ENCODE results near the gene ZBTB45. TPM values are rescaled to one million over a fixed set of nuclear protein-coding genes. Genes with fewer than 3 reads are reported as not detected.
A peak's percentile ranks its signal among the peaks of the same experiment; 100 is the strongest.

Gene ZBTB45
- total and polyA plus RNA-seq, 9 of the 15 experiments (the other 6 are each of a cell fraction or from before 2014, with no cell fraction given), result 0.08 to 16.1 (median 1.8) TPM

DNA sequence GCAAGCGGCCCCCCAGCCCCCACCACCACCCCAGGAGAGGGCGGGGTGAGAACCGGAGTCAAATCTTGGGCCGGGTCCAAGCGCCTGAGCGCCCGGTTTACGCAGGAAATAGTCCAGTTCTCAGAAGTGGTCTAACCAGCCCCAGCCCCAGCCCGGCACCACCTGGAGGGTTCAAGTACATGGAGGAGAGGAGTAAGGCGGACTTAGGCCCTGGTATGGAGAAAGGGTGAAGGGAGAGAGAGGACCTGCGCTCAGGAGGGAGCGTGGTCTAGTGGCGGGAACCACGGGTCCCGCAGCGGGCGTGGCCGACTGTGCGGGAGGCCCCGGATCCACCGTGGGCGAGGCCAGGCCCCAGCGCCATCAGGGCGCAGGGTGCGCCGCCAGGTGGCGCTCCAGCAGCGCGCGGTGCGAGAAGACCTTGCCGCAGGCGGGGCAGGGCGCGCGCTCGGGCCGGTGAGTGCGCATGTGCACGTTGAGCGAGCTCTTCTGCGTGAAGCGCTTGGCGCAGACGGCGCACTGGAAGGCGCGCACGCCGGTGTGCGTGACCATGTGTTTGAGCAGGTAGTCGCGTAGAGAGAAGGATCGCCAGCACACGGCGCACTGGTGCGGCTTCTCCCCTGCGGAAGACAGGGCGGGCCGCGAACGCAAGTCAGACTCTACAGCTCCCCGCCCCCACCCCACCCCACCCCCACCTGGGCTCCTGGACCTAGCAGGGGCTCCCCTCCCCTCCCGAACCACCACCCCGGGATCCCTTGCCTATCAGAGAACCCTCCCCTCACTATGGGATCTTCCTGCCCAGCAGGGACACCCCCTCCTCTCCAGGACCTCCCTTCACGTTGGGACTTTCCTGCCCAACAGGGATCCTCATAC, 5.7 kb downstream of the ZBTB45 start (continued):
- TF ChIP-seq, protein P1, sequence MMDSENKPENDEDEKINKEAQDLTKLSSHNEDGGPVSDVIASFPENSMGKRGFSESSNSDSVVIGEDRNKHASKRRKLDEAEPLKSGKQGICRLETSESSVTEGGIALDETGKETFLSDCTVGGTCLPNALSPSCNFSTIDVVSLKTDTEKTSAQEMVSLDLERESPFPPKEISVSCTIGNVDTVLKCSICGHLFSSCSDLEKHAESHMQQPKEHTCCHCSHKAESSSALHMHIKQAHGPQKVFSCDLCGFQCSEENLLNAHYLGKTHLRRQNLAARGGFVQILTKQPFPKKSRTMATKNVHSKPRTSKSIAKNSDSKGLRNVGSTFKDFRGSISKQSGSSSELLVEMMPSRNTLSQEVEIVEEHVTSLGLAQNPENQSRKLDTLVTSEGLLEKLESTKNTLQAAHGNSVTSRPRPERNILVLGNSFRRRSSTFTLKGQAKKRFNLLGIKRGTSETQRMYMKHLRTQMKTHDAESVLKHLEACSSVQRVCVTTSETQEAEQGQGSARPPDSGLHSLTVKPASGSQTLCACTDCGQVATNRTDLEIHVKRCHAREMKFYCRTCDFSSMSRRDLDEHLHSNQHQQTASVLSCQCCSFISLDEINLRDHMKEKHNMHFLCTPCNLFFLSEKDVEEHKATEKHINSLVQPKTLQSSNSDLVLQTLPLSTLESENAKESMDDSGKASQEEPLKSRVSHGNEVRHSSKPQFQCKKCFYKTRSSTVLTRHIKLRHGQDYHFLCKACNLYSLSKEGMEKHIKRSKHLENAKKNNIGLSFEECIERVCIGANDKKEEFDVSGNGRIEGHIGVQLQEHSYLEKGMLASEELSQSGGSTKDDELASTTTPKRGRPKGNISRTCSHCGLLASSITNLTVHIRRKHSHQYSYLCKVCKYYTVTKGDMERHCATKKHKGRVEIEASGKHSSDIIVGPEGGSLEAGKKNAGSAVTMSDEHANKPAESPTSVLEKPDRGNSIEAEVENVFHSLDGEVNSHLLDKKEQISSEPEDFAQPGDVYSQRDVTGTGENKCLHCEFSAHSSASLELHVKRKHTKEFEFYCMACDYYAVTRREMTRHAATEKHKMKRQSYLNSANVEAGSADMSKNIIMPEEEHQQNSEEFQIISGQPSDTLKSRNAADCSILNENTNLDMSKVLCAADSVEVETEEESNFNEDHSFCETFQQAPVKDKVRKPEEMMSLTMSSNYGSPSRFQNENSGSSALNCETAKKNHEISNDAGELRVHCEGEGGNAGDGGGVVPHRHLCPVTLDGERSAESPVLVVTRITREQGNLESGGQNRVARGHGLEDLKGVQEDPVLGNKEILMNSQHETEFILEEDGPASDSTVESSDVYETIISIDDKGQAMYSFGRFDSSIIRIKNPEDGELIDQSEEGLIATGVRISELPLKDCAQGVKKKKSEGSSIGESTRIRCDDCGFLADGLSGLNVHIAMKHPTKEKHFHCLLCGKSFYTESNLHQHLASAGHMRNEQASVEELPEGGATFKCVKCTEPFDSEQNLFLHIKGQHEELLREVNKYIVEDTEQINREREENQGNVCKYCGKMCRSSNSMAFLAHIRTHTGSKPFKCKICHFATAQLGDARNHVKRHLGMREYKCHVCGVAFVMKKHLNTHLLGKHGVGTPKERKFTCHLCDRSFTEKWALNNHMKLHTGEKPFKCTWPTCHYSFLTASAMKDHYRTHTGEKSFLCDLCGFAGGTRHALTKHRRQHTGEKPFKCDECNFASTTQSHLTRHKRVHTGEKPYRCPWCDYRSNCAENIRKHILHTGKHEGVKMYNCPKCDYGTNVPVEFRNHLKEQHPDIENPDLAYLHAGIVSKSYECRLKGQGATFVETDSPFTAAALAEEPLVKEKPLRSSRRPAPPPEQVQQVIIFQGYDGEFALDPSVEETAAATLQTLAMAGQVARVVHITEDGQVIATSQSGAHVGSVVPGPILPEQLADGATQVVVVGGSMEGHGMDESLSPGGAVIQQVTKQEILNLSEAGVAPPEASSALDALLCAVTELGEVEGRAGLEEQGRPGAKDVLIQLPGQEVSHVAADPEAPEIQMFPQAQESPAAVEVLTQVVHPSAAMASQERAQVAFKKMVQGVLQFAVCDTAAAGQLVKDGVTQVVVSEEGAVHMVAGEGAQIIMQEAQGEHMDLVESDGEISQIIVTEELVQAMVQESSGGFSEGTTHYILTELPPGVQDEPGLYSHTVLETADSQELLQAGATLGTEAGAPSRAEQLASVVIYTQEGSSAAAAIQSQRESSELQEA (IDR thresholded peaks at IDR 0.05; ENCODE audit: low read depth), result no peak
- peak; percentile 36; the same call in 1 of the 2 replicates for TF ChIP-seq POLR2H (tag; IDR thresholded peaks at IDR 0.05; ENCODE audit: low read depth)
- TF ChIP-seq SMAD3 (CRISPR knock-in tag; conservative IDR thresholded peaks at IDR 0.05), result no peak
- TF ChIP-seq, protein P2, sequence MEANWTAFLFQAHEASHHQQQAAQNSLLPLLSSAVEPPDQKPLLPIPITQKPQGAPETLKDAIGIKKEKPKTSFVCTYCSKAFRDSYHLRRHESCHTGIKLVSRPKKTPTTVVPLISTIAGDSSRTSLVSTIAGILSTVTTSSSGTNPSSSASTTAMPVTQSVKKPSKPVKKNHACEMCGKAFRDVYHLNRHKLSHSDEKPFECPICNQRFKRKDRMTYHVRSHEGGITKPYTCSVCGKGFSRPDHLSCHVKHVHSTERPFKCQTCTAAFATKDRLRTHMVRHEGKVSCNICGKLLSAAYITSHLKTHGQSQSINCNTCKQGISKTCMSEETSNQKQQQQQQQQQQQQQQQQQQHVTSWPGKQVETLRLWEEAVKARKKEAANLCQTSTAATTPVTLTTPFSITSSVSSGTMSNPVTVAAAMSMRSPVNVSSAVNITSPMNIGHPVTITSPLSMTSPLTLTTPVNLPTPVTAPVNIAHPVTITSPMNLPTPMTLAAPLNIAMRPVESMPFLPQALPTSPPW (CRISPR knock-in tag; IDR thresholded peaks at IDR 0.05), result peak; percentile 65; the same call in 1 of the 2 replicates
- peak; percentile 97 for TF ChIP-seq CTBP1 (IDR thresholded peaks at IDR 0.05; ENCODE audit: borderline replicate concordance)
- TF ChIP-seq NRF1 (conservative IDR thresholded peaks at IDR 0.05 in 1 of 2, IDR thresholded peaks at IDR 0.05 in 1 of 2), result peak; percentile 93 to 95
- no peak for TF ChIP-seq ZZZ3 (IDR thresholded peaks at IDR 0.05)
- no peak for TF ChIP-seq POU5F1 (IDR thresholded peaks at IDR 0.05; ENCODE audit: borderline replicate concordance, low read depth, low read length, partially characterized antibody)
- TF ChIP-seq, protein P3, sequence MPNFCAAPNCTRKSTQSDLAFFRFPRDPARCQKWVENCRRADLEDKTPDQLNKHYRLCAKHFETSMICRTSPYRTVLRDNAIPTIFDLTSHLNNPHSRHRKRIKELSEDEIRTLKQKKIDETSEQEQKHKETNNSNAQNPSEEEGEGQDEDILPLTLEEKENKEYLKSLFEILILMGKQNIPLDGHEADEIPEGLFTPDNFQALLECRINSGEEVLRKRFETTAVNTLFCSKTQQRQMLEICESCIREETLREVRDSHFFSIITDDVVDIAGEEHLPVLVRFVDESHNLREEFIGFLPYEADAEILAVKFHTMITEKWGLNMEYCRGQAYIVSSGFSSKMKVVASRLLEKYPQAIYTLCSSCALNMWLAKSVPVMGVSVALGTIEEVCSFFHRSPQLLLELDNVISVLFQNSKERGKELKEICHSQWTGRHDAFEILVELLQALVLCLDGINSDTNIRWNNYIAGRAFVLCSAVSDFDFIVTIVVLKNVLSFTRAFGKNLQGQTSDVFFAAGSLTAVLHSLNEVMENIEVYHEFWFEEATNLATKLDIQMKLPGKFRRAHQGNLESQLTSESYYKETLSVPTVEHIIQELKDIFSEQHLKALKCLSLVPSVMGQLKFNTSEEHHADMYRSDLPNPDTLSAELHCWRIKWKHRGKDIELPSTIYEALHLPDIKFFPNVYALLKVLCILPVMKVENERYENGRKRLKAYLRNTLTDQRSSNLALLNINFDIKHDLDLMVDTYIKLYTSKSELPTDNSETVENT (CRISPR knock-in tag; IDR thresholded peaks at IDR 0.05), result peak; percentile 74; the same call in 1 of the 2 replicates
- TF ChIP-seq, protein P4, sequence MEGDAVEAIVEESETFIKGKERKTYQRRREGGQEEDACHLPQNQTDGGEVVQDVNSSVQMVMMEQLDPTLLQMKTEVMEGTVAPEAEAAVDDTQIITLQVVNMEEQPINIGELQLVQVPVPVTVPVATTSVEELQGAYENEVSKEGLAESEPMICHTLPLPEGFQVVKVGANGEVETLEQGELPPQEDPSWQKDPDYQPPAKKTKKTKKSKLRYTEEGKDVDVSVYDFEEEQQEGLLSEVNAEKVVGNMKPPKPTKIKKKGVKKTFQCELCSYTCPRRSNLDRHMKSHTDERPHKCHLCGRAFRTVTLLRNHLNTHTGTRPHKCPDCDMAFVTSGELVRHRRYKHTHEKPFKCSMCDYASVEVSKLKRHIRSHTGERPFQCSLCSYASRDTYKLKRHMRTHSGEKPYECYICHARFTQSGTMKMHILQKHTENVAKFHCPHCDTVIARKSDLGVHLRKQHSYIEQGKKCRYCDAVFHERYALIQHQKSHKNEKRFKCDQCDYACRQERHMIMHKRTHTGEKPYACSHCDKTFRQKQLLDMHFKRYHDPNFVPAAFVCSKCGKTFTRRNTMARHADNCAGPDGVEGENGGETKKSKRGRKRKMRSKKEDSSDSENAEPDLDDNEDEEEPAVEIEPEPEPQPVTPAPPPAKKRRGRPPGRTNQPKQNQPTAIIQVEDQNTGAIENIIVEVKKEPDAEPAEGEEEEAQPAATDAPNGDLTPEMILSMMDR (IDR thresholded peaks at IDR 0.05 in 2 of 3, conservative IDR thresholded peaks at IDR 0.05 in 1 of 3; ENCODE audit: insufficient read depth in 2 of 3, low read depth in 1 of 3, low read length in 3 of 3), result peak; percentile 85 to 90 (median 90)
- no peak for TF ChIP-seq ZNF707 (CRISPR knock-in tag; conservative IDR thresholded peaks at IDR 0.05)

All from K562 (cell line).